NCI-H748 (cell line): ENCODE results near the gene OGFOD3.
"Not testable (repeated sequence)": the region's sequence is repeated elsewhere in the genome, so short reads cannot be mapped to it uniquely, and the experiment has no call there.

Experiments
- DNase-seq: peaks from one replicate; lab custom pipeline; 2025; ENCODE audit not compliant: unreplicated experiment; lab: John Stamatoyannopoulos, UW

The OGFOD3 gene

GRCh38 chr17:82390015-82390859, 28.1 kb downstream of the OGFOD3 start:
- DNase-seq: no peak

- no peak for DNase-seq
Measured at GRCh38 chr17:82389379-82389778, 29.0 kb downstream of the OGFOD3 start.

GRCh38 chr17:82388922-82389283, 29.5 kb downstream of the OGFOD3 start:
- DNase-seq: no peak

GRCh38 chr17:82388223-82388921, 30.0 kb downstream of the OGFOD3 start:
- peak; percentile 45 for DNase-seq

GRCh38 chr17:82387705-82388106, 30.7 kb downstream of the OGFOD3 start:
- no peak for DNase-seq

GRCh38 chr17:82386881-82387704, 31.3 kb downstream of the OGFOD3 start:
- DNase-seq: no peak

GRCh38 chr17:82386255-82386831, 32.0 kb downstream of the OGFOD3 start:
- DNase-seq: no peak

- DNase-seq: no peak
Measured at GRCh38 chr17:82385559-82386254, 32.7 kb downstream of the OGFOD3 start.

GRCh38 chr17:82384730-82385481, 33.5 kb downstream of the OGFOD3 start:
- DNase-seq: peak; percentile 86

GRCh38 chr17:82384051-82384729, 34.2 kb downstream of the OGFOD3 start:
- DNase-seq: no peak

GRCh38 chr17:82383411-82383810, 35.0 kb downstream of the OGFOD3 start:
- peak; percentile 19 for DNase-seq

- no peak for DNase-seq
Measured at GRCh38 chr17:82382933-82383255, 35.5 kb downstream of the OGFOD3 start.

GRCh38 chr17:82382220-82382932, 36.0 kb downstream of the OGFOD3 start:
- DNase-seq: not testable (repeated sequence)

GRCh38 chr17:82381703-82382009, 36.7 kb downstream of the OGFOD3 start:
- DNase-seq: not testable (repeated sequence)

GRCh38 chr17:82380860-82381702, 37.3 kb downstream of the OGFOD3 start:
- DNase-seq: peak; percentile 31

GRCh38 chr17:82378741-82379021, 39.7 kb downstream of the OGFOD3 start:
- no peak for DNase-seq

GRCh38 chr17:82377924-82378740, 40.3 kb downstream of the OGFOD3 start:
- no peak for DNase-seq
